ENCODE data around the gene EIF5. TPM values are rescaled to one million over a fixed set of nuclear protein-coding genes. Genes with fewer than 3 reads are reported as not detected.
A peak's percentile ranks its signal among the peaks of the same experiment; 100 is the strongest.

EIF5 gene
- total RNA-seq, 1 experiment from 2014 or later = 327 TPM

- Mint-ChIP-seq H3K4me3 (ENCODE audit: unreplicated experiment) (no peak overlapping the region), H3K27me3 (ENCODE audit: insufficient read depth, unreplicated experiment) (peaks cover 18% of the 10 kb centered on the region), H3K36me3 (ENCODE audit: insufficient read depth, unreplicated experiment) (peaks cover 3% of the 10 kb centered on the region), H3K4me1 (ENCODE audit: insufficient read depth, unreplicated experiment) (no peaks in the 10 kb centered on the region), H3K27ac (ENCODE audit: low read depth, unreplicated experiment) (no peak overlapping the region), H3K9me3 (ENCODE audit: unreplicated experiment) (no peaks in the 10 kb centered on the region)
- ChIA-PET POLR2A (interaction anchor here (0.6 to 1.3 kb wide), 2 partner anchors 46 to 59 kb away, joined by 3 read pairs; no protein-coding TSS in a partner anchor), CTCF (interaction anchor here (0.7 to 1.8 kb wide), 4 partner anchors 12 to 224 kb away, joined by 3 to 6 read pairs (median 4); no protein-coding TSS in a partner anchor)
- no peak for DNase-seq (ENCODE audit: unreplicated experiment)
- BruUV-seq (replicated peaks) = no TSS peak
- intact Hi-C loops (cut with micrococcal nuclease) = no loop called here
- TF ChIP-seq CTCF (IDR thresholded peaks at IDR 0.05; ENCODE audit: unreplicated experiment) = no peak
These were observed 5.1 kb upstream of the EIF5 start for GRCh38 chr14:103328941-103329340.

- H3K36me3 Mint-ChIP-seq (ENCODE audit: insufficient read depth, unreplicated experiment) = peaks cover 7% of the 10 kb centered on the region
- no peak overlapping the region for H3K27ac Mint-ChIP-seq (ENCODE audit: low read depth, unreplicated experiment)
- ChIA-PET CTCF (interaction anchor here (0.7 to 1.8 kb wide), 3 partner anchors 12 to 224 kb away, joined by 3 to 6 read pairs (median 3); no protein-coding TSS in a partner anchor), POLR2A (interaction anchor here (0.6 to 1.3 kb wide), 6 partner anchors 12 to 385 kb away, joined by 3 to 4 read pairs (median 3); no protein-coding TSS in a partner anchor)
- H3K27me3 Mint-ChIP-seq (ENCODE audit: insufficient read depth, unreplicated experiment) = peaks cover 18% of the 10 kb centered on the region
- DNase-seq (ENCODE audit: unreplicated experiment) = peak; percentile 86
- no peak overlapping the region for H3K4me3 Mint-ChIP-seq (ENCODE audit: unreplicated experiment)
- H3K4me1 Mint-ChIP-seq (ENCODE audit: insufficient read depth, unreplicated experiment) = no peaks in the 10 kb centered on the region
- H3K9me3 Mint-ChIP-seq (ENCODE audit: unreplicated experiment) = no peaks in the 10 kb centered on the region
- no peak for TF ChIP-seq CTCF (IDR thresholded peaks at IDR 0.05; ENCODE audit: unreplicated experiment)
- intact Hi-C loops (cut with micrococcal nuclease) = no loop called here
- no TSS peak for BruUV-seq (replicated peaks)
These were observed 4.4 kb upstream of the EIF5 start for GRCh38 chr14:103329401-103330347.

GRCh38 chr14:103330536-103330935 is 3.5 kb upstream of the EIF5 start:
- ChIA-PET POLR2A (interaction anchor here (1.0 to 1.2 kb wide), 3 partner anchors 11 to 318 kb away, joined by 3 to 4 read pairs (median 3); no protein-coding TSS in a partner anchor), CTCF (interaction anchor here (1.8 kb wide), 1 partner anchor 61 kb away, joined by 6 read pairs; no protein-coding TSS in a partner anchor)
- intact Hi-C loops (cut with micrococcal nuclease) = no loop called here
- H3K27me3 Mint-ChIP-seq (ENCODE audit: insufficient read depth, unreplicated experiment) = peaks cover 18% of the 10 kb centered on the region
- H3K4me3 Mint-ChIP-seq (ENCODE audit: unreplicated experiment) = no peak overlapping the region
- DNase-seq (ENCODE audit: unreplicated experiment) = no peak
- peaks cover under 1% of the 10 kb centered on the region for H3K4me1 Mint-ChIP-seq (ENCODE audit: insufficient read depth, unreplicated experiment)
- peaks cover 13% of the 10 kb centered on the region for H3K36me3 Mint-ChIP-seq (ENCODE audit: insufficient read depth, unreplicated experiment)
- no peaks in the 10 kb centered on the region for H3K9me3 Mint-ChIP-seq (ENCODE audit: unreplicated experiment)
- no TSS peak for BruUV-seq (replicated peaks)
- no peak for TF ChIP-seq CTCF (IDR thresholded peaks at IDR 0.05; ENCODE audit: unreplicated experiment)
- no peak overlapping the region for H3K27ac Mint-ChIP-seq (ENCODE audit: low read depth, unreplicated experiment)

All from MCF 10A (cell line).